MCF 10A (cell line): Measurements from ENCODE around the gene ICAM4. TPM values are rescaled to one million over a fixed set of nuclear protein-coding genes. Genes with fewer than 3 reads are reported as not detected.

Source experiments
- BruUV-seq: library from RNA; stranded (reverse); fragments of 400-500 nt; replicated peaks from 2 replicates; lab custom pipeline; 2021; lab: Mats Ljungman, UMichigan
- CTCF ChIA-PET: fragments of 300-600 bp; sonication (Branson Sonifier 250); formaldehyde crosslinking; extraction: SDS; loops from one replicate; lab custom pipeline; 2021; ENCODE audit warnings: antibody characterized with exemption, inconsistent platforms; lab: Yijun Ruan, JAX
- POLR2A ChIA-PET: fragments of 300-600, 350-650 bp; sonication (Branson Sonifier 250); formaldehyde crosslinking; extraction: SDS; loops from one replicate; lab custom pipeline; 2020; ENCODE audit warnings: antibody characterized with exemption, inconsistent platforms; lab: Yijun Ruan, JAX
- DNase-seq: peaks from one replicate; pipeline ENCODE4 v3.0.0-alpha.2; 2018; ENCODE audit not compliant: unreplicated experiment
- H3K27ac Mint-ChIP-seq: one replicate; pipeline ENCODE4 v1.8.0; 2022; ENCODE audit warnings: mild to moderate bottlenecking, low read depth, mixed read lengths; ENCODE audit not compliant: unreplicated experiment
- H3K27me3 Mint-ChIP-seq: one replicate; pipeline ENCODE4 v1.8.0; 2022; ENCODE audit warnings: mixed read lengths; ENCODE audit not compliant: insufficient read depth, unreplicated experiment
- H3K36me3 Mint-ChIP-seq: one replicate; pipeline ENCODE4 v1.8.0; 2022; ENCODE audit warnings: mild to moderate bottlenecking, moderate library complexity, mixed read lengths; ENCODE audit not compliant: insufficient read depth, unreplicated experiment
- H3K4me1 Mint-ChIP-seq: one replicate; pipeline ENCODE4 v1.8.0; 2022; ENCODE audit warnings: mixed read lengths; ENCODE audit not compliant: insufficient read depth, unreplicated experiment
- H3K4me3 Mint-ChIP-seq: one replicate; pipeline ENCODE4 v1.8.0; 2022; ENCODE audit warnings: mild to moderate bottlenecking, moderate library complexity, mixed read lengths; ENCODE audit not compliant: unreplicated experiment
- H3K9me3 Mint-ChIP-seq: one replicate; pipeline ENCODE4 v1.8.0; 2022; ENCODE audit warnings: mixed read lengths; ENCODE audit not compliant: unreplicated experiment
- intact Hi-C: fragments of 100-400 bp; cut with micrococcal nuclease; formaldehyde crosslinking; loops from 2 replicates; pipeline ENCODE4 v1.14.1; 2022
- total RNA-seq: library from RNA; stranded (reverse); gene quantifications from 2 replicates; pipeline ENCODE4 v1.2.3, GENCODE V29; 2022
- TF ChIP-seq, protein P1 (sequence below): fragments of 200-600 bp; IDR thresholded peaks from one replicate; pipeline ENCODE4 v1.8.0; 2022; ENCODE audit warnings: antibody characterized with exemption, mild to moderate bottlenecking; ENCODE audit not compliant: unreplicated experiment

Gene ICAM4
- total RNA-seq, 1 experiment from 2014 or later = not detected

DNA sequence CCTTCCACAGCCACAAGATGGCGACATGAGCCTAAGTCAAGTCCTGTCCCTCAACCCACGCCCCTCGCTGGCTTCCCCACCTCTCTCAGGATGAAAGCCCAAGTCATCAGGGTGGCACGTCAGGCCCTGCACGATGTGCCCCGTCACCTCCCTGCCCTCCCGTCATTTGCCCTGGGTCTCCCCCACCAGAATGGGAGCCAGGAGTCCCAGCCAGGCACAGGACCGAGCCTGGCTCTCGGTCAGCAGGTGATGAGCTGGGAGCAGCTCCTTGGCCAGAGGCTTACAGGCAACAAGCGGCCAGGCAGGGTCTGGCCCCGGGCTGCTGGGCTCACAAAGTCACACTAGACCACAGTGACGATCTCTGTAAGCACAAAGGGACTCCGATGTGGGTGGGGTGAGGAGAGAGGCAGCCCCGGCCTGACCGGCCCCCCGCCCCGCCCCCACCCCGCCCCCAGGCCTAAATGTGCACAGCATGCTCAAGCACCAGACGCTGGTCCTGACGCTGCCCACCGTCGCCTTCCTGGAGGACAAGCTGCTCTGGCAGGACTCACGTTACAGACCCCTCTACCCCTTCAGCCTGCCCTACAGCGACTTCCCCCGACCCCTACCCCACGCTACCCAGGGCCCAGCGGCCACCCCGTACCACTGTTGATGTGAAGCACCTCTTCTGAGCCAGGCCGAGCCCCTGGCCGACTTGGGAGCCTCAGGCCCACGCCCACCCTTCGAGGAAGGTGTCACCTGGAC, 27.4 kb upstream of the ICAM4 start:
- no peaks in the 10 kb centered on the region for H3K9me3 Mint-ChIP-seq
- DNase-seq = peak; percentile 92
- BruUV-seq = no TSS peak
- H3K4me1 Mint-ChIP-seq = no peaks in the 10 kb centered on the region
- H3K27ac Mint-ChIP-seq = no peak overlapping the region
- ChIA-PET CTCF (interaction anchor here (0.6 to 5.0 kb wide), 39 partner anchors 8 to 1273 kb away, joined by 3 to 68 read pairs (median 4); partner anchors contain the start of gene ICAM1), POLR2A (interaction anchor here (0.5 to 3.1 kb wide), 18 partner anchors 11 to 225 kb away, joined by 3 to 23 read pairs (median 4); partner anchors contain the start of genes CDC37, DNMT1, ICAM1 and ICAM5)
- intact Hi-C loops = loop anchor here (1.0 kb wide), 1 partner anchor 130 kb away; no protein-coding TSS in a partner anchor
- TF ChIP-seq, protein P1, sequence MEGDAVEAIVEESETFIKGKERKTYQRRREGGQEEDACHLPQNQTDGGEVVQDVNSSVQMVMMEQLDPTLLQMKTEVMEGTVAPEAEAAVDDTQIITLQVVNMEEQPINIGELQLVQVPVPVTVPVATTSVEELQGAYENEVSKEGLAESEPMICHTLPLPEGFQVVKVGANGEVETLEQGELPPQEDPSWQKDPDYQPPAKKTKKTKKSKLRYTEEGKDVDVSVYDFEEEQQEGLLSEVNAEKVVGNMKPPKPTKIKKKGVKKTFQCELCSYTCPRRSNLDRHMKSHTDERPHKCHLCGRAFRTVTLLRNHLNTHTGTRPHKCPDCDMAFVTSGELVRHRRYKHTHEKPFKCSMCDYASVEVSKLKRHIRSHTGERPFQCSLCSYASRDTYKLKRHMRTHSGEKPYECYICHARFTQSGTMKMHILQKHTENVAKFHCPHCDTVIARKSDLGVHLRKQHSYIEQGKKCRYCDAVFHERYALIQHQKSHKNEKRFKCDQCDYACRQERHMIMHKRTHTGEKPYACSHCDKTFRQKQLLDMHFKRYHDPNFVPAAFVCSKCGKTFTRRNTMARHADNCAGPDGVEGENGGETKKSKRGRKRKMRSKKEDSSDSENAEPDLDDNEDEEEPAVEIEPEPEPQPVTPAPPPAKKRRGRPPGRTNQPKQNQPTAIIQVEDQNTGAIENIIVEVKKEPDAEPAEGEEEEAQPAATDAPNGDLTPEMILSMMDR = peak; percentile 70
- peaks cover 43% of the 10 kb centered on the region for H3K36me3 Mint-ChIP-seq
- H3K27me3 Mint-ChIP-seq = no peaks in the 10 kb centered on the region
- no peak overlapping the region for H3K4me3 Mint-ChIP-seq

DNA sequence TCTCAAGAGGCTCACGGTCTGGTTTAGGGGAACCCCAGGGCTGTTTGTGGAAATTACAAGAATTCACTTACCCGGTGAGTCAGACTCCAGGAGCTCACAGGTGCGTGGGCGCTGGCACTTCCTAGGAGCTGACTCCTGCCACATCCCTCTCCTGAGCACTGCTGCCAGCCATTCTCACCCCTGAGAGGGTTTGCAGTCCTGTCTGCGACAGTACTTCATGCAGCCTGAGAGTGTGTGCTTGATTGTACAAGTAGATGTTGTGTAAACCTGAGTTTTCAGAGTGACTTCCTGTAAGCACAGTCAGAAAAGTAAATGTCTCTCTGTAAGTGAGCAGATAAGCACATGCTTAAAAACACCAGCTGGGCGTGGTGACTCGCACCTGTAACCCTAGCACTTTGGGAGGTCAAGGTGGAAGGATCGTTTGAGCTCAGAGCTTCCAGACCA, 26.6 kb upstream of the ICAM4 start:
- BruUV-seq = no TSS peak
- H3K9me3 Mint-ChIP-seq = no peaks in the 10 kb centered on the region
- no peaks in the 10 kb centered on the region for H3K4me1 Mint-ChIP-seq
- DNase-seq = peak; percentile 87
- H3K27ac Mint-ChIP-seq = peak overlapping the region; percentile 35
- H3K4me3 Mint-ChIP-seq = no peak overlapping the region
- intact Hi-C loops = no loop called here
- ChIA-PET POLR2A (interaction anchor here (0.5 to 3.1 kb wide), 15 partner anchors 8 to 296 kb away, joined by 3 to 23 read pairs (median 4); partner anchors contain the start of genes CDC37, DNMT1, ICAM1 and ICAM5), CTCF (interaction anchor here (0.5 to 5.0 kb wide), 31 partner anchors 7 to 454 kb away, joined by 3 to 68 read pairs (median 4); partner anchors contain the start of genes CDC37, ICAM1 and MRPL4)
- no peaks in the 10 kb centered on the region for H3K27me3 Mint-ChIP-seq
- TF ChIP-seq, protein P1 = no peak
- H3K36me3 Mint-ChIP-seq = peaks cover 35% of the 10 kb centered on the region

- no peak overlapping the region for H3K27ac Mint-ChIP-seq
- H3K36me3 Mint-ChIP-seq = peaks cover 13% of the 10 kb centered on the region
- H3K4me1 Mint-ChIP-seq = no peaks in the 10 kb centered on the region
- ChIA-PET CTCF (interaction anchor here (0.7 to 1.0 kb wide), 4 partner anchors 122 to 150 kb away, joined by 3 to 5 read pairs (median 4); no protein-coding TSS in a partner anchor), POLR2A (no interaction called here)
- no peak overlapping the region for H3K4me3 Mint-ChIP-seq
- DNase-seq = no peak
- BruUV-seq = no TSS peak
- TF ChIP-seq, protein P1 = no peak
- no peaks in the 10 kb centered on the region for H3K27me3 Mint-ChIP-seq
- no peaks in the 10 kb centered on the region for H3K9me3 Mint-ChIP-seq
- intact Hi-C loops = no loop called here
Measured at GRCh38 chr19:10262771-10263170, 24.0 kb upstream of the ICAM4 start.

DNA sequence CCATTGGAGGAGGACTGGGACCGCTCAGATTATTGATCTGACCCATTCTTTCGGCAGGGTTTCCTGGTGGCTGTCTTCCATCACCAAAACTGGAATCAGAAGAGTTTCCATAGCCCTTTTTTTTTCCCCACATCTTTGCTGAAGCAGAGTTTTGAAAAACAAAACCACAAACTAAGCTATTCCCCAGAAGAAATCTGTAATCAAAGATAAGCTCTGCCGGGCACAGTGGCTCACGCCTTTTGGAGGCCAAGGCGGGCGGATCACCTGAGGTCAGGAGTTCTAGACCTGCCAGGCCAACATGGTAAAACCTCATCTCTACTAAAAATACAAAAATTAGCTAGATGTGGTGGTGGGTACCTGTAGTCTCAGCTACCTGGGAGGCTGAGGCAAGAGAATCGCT, 20.0 kb upstream of the ICAM4 start:
- DNase-seq = no peak
- intact Hi-C loops = no loop called here
- BruUV-seq = no TSS peak
- Mint-ChIP-seq H3K4me1 (no peaks in the 10 kb centered on the region), H3K36me3 (no peaks in the 10 kb centered on the region), H3K27ac (no peak overlapping the region), H3K4me3 (no peak overlapping the region), H3K9me3 (no peaks in the 10 kb centered on the region), H3K27me3 (no peaks in the 10 kb centered on the region)
- TF ChIP-seq, protein P1 = no peak
- ChIA-PET CTCF (interaction anchor here (0.6 to 6.3 kb wide), 6 partner anchors 7 to 223 kb away, joined by 3 to 103 read pairs (median 6); no protein-coding TSS in a partner anchor), POLR2A (no interaction called here)
